ENCODE measurements around the gene BAG3. TPM values are rescaled to one million over a fixed set of nuclear protein-coding genes. Genes with fewer than 3 reads are reported as not detected.
"Not testable (repeated sequence)": the region's sequence is repeated elsewhere in the genome, so short reads cannot be mapped to it uniquely, and the experiment has no call there.

BAG3 gene
- total RNA-seq, 1 donor from 2014 or later: 24.6 TPM

- DNase-seq (ENCODE audit: low spot score): no peak
- Mint-ChIP-seq H3K27ac (ENCODE audit: unreplicated experiment) (no peak overlapping the region), H3K9me3 (ENCODE audit: unreplicated experiment) (no peaks in the 10 kb centered on the region), H3K36me3 (ENCODE audit: low read depth, unreplicated experiment) (peaks cover 4% of the 10 kb centered on the region), H3K4me1 (ENCODE audit: unreplicated experiment) (no peaks in the 10 kb centered on the region), H3K4me3 (ENCODE audit: unreplicated experiment) (no peak overlapping the region), H3K27me3 (ENCODE audit: unreplicated experiment) (no peaks in the 10 kb centered on the region)
- TF ChIP-seq, protein P1, sequence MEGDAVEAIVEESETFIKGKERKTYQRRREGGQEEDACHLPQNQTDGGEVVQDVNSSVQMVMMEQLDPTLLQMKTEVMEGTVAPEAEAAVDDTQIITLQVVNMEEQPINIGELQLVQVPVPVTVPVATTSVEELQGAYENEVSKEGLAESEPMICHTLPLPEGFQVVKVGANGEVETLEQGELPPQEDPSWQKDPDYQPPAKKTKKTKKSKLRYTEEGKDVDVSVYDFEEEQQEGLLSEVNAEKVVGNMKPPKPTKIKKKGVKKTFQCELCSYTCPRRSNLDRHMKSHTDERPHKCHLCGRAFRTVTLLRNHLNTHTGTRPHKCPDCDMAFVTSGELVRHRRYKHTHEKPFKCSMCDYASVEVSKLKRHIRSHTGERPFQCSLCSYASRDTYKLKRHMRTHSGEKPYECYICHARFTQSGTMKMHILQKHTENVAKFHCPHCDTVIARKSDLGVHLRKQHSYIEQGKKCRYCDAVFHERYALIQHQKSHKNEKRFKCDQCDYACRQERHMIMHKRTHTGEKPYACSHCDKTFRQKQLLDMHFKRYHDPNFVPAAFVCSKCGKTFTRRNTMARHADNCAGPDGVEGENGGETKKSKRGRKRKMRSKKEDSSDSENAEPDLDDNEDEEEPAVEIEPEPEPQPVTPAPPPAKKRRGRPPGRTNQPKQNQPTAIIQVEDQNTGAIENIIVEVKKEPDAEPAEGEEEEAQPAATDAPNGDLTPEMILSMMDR (IDR thresholded peaks at IDR 0.05; ENCODE audit: unreplicated experiment): no peak
Measured at GRCh38 chr10:119701861-119702260, 50.7 kb downstream of the BAG3 start.

DNA sequence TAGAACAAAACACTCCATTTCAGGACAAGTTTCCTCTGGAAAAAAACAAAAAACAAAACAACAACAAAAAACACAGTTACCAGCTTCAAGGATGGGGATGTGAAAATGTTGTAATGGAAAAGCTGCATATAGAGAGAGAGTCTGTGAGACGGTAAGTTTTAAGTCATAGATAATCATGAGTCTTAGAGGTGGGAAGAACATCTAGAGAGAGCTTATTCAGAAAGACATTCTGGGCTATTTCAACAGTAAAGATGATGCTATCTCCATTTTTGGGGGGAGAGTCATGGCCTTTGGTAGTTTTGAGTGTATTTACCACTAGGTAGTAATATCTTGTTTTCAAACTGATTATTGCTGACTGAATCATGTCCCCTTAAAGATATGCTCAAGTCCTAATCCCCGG, 51.4 kb downstream of the BAG3 start:
- no peaks in the 10 kb centered on the region for H3K4me1 Mint-ChIP-seq (ENCODE audit: unreplicated experiment)
- H3K27me3 Mint-ChIP-seq (ENCODE audit: unreplicated experiment): no peaks in the 10 kb centered on the region
- TF ChIP-seq, protein P1 (IDR thresholded peaks at IDR 0.05; ENCODE audit: unreplicated experiment): no peak
- peaks cover 9% of the 10 kb centered on the region for H3K36me3 Mint-ChIP-seq (ENCODE audit: low read depth, unreplicated experiment)
- no peak overlapping the region for H3K27ac Mint-ChIP-seq (ENCODE audit: unreplicated experiment)
- no peak for DNase-seq (ENCODE audit: low spot score)
- no peak overlapping the region for H3K4me3 Mint-ChIP-seq (ENCODE audit: unreplicated experiment)
- H3K9me3 Mint-ChIP-seq (ENCODE audit: unreplicated experiment): peaks cover 5% of the 10 kb centered on the region

DNA sequence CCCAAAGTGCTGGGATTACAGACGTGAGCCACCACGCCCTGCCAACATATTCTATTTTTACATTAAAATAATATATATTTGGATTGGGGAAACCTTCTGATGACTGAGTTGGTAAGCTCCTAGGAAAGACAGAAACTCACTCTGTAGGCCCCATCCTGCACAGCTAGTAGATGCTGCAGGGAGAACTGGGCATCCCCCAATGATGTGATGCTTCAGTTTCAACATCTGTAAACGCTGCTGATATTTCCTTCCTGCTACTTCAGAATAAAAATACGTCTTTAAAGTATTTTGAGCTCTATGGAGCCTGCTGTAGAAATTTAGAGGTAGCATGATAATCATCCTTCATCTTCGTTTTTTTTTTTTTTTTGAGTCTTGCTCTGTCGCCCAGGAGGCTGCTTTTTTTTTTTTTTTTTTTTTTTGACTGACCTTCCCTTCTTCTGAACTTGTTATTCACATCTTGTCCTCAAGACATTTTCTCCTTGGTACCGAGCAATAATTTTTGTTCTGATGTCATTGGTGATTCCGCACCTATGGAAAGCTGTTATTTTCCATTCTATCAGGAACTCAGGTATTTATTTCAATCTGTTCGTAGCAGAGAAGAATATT, 52.8 kb downstream of the BAG3 start:
- Mint-ChIP-seq H3K9me3 (ENCODE audit: unreplicated experiment) (peaks cover 5% of the 10 kb centered on the region), H3K4me1 (ENCODE audit: unreplicated experiment) (no peaks in the 10 kb centered on the region), H3K27me3 (ENCODE audit: unreplicated experiment) (no peaks in the 10 kb centered on the region), H3K4me3 (ENCODE audit: unreplicated experiment) (no peak overlapping the region), H3K27ac (ENCODE audit: unreplicated experiment) (no peak overlapping the region), H3K36me3 (ENCODE audit: low read depth, unreplicated experiment) (peaks cover 10% of the 10 kb centered on the region)
- DNase-seq (ENCODE audit: low spot score): no peak
- TF ChIP-seq, protein P1 (IDR thresholded peaks at IDR 0.05; ENCODE audit: unreplicated experiment): no peak

- Mint-ChIP-seq H3K4me3 (ENCODE audit: unreplicated experiment) (no peak overlapping the region), H3K27ac (ENCODE audit: unreplicated experiment) (no peak overlapping the region), H3K36me3 (ENCODE audit: low read depth, unreplicated experiment) (peaks cover 10% of the 10 kb centered on the region), H3K9me3 (ENCODE audit: unreplicated experiment) (peaks cover 9% of the 10 kb centered on the region), H3K27me3 (ENCODE audit: unreplicated experiment) (no peaks in the 10 kb centered on the region), H3K4me1 (ENCODE audit: unreplicated experiment) (no peaks in the 10 kb centered on the region)
- no peak for DNase-seq (ENCODE audit: low spot score)
- TF ChIP-seq, protein P1 (IDR thresholded peaks at IDR 0.05; ENCODE audit: unreplicated experiment): no peak
Measured at GRCh38 chr10:119705434-119705831, 54.3 kb downstream of the BAG3 start.

DNA sequence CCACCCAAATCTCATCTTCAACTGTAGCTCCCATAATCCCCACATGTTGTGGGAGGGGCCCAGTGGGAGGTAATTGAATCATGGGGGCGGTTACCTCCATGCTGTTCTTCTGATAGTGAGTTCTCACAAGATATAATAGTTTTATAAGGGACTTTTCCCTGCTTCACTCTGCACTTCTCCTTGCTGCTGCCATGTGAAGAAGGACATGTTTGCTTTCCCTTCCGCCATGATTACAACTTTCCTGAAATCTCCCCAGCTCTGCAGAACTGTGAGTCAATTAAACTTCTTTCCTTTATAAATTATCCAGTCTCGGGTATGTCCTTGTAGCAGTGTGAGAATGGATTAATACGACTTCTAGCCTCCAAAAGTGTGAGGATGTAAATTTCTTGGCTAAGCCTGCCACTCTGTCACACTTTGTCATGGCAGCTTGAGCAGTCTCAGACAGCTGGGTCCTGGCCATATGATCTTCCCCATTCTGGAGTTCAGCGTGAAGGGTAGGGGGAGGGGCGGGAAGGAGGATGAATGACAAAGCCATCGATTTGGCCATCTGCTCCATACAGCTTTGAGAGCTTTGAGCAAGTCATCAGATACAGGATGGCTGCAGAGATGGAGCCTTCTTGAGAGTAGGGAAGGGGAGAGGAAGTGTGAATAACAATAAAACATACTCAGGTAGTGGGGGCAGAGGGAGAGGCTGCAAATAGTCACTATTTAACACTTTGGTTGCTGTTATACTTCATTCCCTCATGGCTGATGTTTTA, 55.5 kb downstream of the BAG3 start:
- Mint-ChIP-seq H3K4me3 (ENCODE audit: unreplicated experiment) (no peak overlapping the region), H3K27ac (ENCODE audit: unreplicated experiment) (no peak overlapping the region)

DNA sequence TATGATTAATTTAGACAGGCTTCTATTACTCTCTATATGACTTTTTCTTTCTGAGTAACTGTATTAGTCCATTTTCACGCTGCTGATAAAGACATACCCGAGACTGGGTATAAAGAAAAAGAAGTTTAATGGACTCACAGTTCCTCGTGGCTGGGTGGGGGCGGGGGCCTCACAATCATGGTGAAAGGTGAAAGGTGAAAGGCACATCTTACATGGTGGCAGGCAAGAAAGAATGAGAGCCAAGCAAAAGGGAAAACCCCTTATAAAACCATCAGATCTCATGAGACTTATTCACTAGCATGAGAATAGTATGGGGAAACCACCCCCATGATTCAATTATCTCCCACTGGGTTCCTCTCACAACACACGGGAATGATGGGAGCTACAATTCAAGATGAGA, 56.2 kb downstream of the BAG3 start:
- not testable (repeated sequence) for H3K27ac Mint-ChIP-seq (ENCODE audit: unreplicated experiment); DNase-seq (ENCODE audit: low spot score); H3K9me3 Mint-ChIP-seq (ENCODE audit: unreplicated experiment); H3K4me3 Mint-ChIP-seq (ENCODE audit: unreplicated experiment); H3K4me1 Mint-ChIP-seq (ENCODE audit: unreplicated experiment); H3K27me3 Mint-ChIP-seq (ENCODE audit: unreplicated experiment)
- H3K36me3 Mint-ChIP-seq (ENCODE audit: low read depth, unreplicated experiment): peaks cover 12% of the 10 kb centered on the region

More for the DNA sequence above, 55.5 kb downstream of the BAG3 start:
- Mint-ChIP-seq H3K36me3 (ENCODE audit: low read depth, unreplicated experiment) (peaks cover 12% of the 10 kb centered on the region), H3K27me3 (ENCODE audit: unreplicated experiment) (peaks cover 2% of the 10 kb centered on the region), H3K9me3 (ENCODE audit: unreplicated experiment) (peaks cover 9% of the 10 kb centered on the region), H3K4me1 (ENCODE audit: unreplicated experiment) (no peaks in the 10 kb centered on the region)
- TF ChIP-seq, protein P1 (IDR thresholded peaks at IDR 0.05; ENCODE audit: unreplicated experiment): no peak
- no peak for DNase-seq (ENCODE audit: low spot score)

- not testable (repeated sequence) for H3K4me1 Mint-ChIP-seq (ENCODE audit: unreplicated experiment); H3K4me3 Mint-ChIP-seq (ENCODE audit: unreplicated experiment); DNase-seq (ENCODE audit: low spot score); H3K27ac Mint-ChIP-seq (ENCODE audit: unreplicated experiment); H3K27me3 Mint-ChIP-seq (ENCODE audit: unreplicated experiment); H3K9me3 Mint-ChIP-seq (ENCODE audit: unreplicated experiment)
- H3K36me3 Mint-ChIP-seq (ENCODE audit: low read depth, unreplicated experiment): peaks cover 12% of the 10 kb centered on the region
Measured at GRCh38 chr10:119710935-119711334, 59.8 kb downstream of the BAG3 start.

Measured in endothelial cell (in vitro differentiated cells).